ENCODE results near the gene RAD51B.

RAD51B gene

DNA sequence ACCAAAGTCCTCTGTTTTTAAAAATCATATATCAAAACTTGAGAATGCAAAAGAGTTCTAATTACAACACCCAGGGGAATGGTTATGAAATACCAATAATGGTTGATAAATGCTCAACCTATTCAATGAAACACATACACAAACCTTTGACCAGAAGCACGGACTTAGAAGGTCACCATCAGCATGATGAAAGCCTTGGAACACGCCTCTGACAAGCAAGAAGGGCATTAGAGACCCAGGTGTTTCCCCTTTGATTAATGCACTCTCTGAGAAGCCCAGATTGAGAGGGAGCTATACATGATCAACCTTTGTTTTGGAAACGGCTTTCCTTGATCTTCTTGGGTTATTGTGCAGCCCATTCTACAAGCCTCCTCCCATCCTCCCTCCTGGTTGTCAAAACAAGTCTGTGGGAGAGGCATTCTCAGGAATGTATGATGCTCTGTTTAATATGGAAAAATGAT, 904.3 kb downstream of the RAD51B start:
- DNase-seq (ENCODE audit: low read depth): no peak
- no peak overlapping the region for H3K4me3 ChIP-seq (ENCODE audit: low read length)
- TF ChIP-seq, protein P1, sequence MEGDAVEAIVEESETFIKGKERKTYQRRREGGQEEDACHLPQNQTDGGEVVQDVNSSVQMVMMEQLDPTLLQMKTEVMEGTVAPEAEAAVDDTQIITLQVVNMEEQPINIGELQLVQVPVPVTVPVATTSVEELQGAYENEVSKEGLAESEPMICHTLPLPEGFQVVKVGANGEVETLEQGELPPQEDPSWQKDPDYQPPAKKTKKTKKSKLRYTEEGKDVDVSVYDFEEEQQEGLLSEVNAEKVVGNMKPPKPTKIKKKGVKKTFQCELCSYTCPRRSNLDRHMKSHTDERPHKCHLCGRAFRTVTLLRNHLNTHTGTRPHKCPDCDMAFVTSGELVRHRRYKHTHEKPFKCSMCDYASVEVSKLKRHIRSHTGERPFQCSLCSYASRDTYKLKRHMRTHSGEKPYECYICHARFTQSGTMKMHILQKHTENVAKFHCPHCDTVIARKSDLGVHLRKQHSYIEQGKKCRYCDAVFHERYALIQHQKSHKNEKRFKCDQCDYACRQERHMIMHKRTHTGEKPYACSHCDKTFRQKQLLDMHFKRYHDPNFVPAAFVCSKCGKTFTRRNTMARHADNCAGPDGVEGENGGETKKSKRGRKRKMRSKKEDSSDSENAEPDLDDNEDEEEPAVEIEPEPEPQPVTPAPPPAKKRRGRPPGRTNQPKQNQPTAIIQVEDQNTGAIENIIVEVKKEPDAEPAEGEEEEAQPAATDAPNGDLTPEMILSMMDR (conservative IDR thresholded peaks at IDR 0.05; ENCODE audit: low read depth, low read length): no peak

DNA sequence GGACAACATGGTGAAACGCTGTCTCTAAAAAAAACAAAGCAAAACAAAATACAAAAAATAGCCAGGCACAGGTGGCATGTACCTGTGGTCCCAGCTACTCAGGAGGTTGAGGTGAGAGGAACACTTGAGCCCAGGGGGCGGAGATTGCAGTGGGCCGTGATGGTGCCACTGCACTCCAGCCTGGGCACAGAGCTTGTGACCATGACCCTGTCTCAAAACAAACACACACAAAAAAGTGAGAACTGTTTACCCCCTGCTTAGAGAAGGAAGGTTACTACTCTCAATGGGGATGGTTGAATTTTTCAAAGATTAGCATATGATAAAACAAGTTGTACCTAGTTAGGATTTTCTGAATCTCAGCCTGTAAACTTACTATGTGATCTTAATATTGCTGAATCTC, 905.3 kb downstream of the RAD51B start:
- H3K4me3 ChIP-seq (ENCODE audit: low read length): no peak overlapping the region
- TF ChIP-seq, protein P1 (conservative IDR thresholded peaks at IDR 0.05; ENCODE audit: low read depth, low read length): no peak
- DNase-seq (ENCODE audit: low read depth): no peak

DNA sequence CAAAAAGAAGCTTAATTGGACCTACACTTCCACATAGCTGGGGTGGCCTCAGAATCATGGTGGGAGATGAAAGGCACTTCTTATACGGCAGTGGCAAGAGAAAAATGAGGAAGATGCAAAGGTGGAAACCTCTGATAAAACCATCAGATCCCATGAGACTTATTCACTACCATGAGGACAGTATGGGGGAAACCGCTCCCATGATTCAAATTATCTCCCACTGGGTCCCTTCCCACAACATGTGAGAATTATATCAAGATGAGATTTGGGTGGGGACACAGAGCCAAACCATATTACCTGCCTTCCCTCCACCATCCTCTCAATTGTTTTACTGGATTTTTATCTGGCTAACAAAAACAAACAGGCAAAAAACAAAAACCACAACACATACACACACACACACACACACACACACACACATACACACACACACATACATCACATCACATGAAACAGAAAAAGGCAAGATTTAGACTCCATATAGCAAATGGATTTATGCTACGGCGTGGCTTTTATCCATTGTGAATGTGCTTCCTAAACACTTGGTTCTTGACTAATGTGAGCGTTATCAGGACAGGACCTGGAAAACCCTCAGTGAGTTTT, 906.6 kb downstream of the RAD51B start:
- TF ChIP-seq, protein P1 (conservative IDR thresholded peaks at IDR 0.05; ENCODE audit: low read depth, low read length): no peak
- no peak for DNase-seq (ENCODE audit: low read depth)
- no peak overlapping the region for H3K4me3 ChIP-seq (ENCODE audit: low read length)

GRCh38 chr14:68727315-68728047, 907.9 kb downstream of the RAD51B start:
- TF ChIP-seq, protein P1 (conservative IDR thresholded peaks at IDR 0.05; ENCODE audit: low read depth, low read length): no peak
- no peak for DNase-seq (ENCODE audit: low read depth)

DNA sequence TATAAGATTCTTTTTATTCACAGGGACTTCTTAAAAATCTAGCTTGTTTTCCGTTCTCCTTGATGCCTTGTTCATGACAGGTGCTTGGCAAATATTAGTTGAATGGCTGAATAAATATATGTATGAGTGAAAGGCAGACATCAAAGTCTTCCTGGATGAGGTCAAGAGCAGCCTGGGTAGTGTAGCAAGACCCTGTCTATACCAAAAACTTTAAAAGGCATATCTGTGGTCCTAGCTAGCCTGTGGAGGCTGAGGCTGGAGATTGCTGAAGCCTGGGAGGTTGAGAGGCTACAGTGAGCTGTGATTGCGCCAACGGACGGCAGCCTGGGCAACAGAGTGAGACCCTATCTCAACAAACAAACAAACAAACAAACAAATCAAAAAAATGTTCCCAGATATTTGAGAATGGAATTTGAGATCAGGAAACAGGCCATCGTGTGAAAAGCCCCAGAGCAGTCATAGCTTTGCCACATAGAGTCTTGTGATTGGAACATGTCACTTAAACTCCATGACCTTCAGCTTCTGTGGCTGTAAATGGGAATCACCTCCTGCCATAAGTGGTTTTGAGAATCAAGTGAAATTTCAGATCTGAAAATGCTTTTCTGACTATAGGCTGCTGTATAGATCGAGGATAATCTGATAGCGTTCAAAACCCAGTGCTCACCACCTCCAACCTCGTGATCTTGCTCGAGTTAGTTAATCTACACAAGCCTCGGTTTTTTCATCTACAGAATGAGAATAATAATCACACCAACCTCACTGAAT, 908.9 kb downstream of the RAD51B start:
- no peak for DNase-seq (ENCODE audit: low read depth)
- no peak overlapping the region for H3K4me3 ChIP-seq (ENCODE audit: low read length)
- TF ChIP-seq, protein P1 (conservative IDR thresholded peaks at IDR 0.05; ENCODE audit: low read depth, low read length): no peak

More at GRCh38 chr14:68727315-68728047, 907.9 kb downstream of the RAD51B start:
- H3K4me3 ChIP-seq (ENCODE audit: low read length): no peak overlapping the region

DNA sequence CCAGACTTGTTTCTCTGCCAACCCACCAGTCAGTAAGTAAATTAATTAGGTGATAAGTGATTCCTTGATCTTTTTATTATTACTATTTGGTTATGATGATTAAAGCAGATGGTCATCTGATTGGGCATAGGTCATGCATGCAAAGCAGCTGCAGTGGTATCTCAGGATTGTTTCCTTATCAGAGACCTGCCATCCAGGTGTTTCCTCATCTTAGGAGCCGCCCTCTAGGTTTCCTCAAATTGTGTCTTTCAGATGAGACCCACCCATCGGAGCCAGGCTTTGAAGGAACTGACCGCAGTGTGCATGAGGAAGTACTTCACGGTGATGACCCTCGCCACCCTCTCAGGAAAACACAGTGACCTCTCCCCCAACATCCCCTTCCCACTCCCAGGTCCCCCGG, 910.0 kb downstream of the RAD51B start:
- H3K4me3 ChIP-seq (ENCODE audit: low read length): no peak overlapping the region
- no peak for DNase-seq (ENCODE audit: low read depth)
- TF ChIP-seq, protein P1 (conservative IDR thresholded peaks at IDR 0.05; ENCODE audit: low read depth, low read length): no peak
